Measurements from ENCODE around the gene WDR4.
"Not testable (repeated sequence)": the region's sequence is repeated elsewhere in the genome, so short reads cannot be mapped to it uniquely, and the experiment has no call there.

WDR4 gene

GRCh38 chr21:42840411-42841155, 38.8 kb downstream of the WDR4 start:
- no peak overlapping the region for H3K27ac Mint-ChIP-seq
- H3K4me3 Mint-ChIP-seq, result no peak overlapping the region
- H3K4me1 Mint-ChIP-seq, result no peaks in the 10 kb centered on the region
- no peaks in the 10 kb centered on the region for H3K27me3 Mint-ChIP-seq
- peaks cover 32% of the 10 kb centered on the region for H3K36me3 Mint-ChIP-seq
- no peaks in the 10 kb centered on the region for H3K9me3 Mint-ChIP-seq
- ATAC-seq, result no peak

GRCh38 chr21:42839271-42840231, 39.8 kb downstream of the WDR4 start:
- Mint-ChIP-seq H3K9me3 (no peaks in the 10 kb centered on the region), H3K4me1 (no peaks in the 10 kb centered on the region), H3K36me3 (peaks cover 21% of the 10 kb centered on the region), H3K27me3 (no peaks in the 10 kb centered on the region), H3K27ac (no peak overlapping the region), H3K4me3 (no peak overlapping the region)
- ATAC-seq, result no peak

GRCh38 chr21:42838212-42838690, 41.1 kb downstream of the WDR4 start:
- H3K4me1 Mint-ChIP-seq, H3K27ac Mint-ChIP-seq, ATAC-seq, H3K4me3 Mint-ChIP-seq, H3K9me3 Mint-ChIP-seq, H3K27me3 Mint-ChIP-seq: not testable (repeated sequence)
- H3K36me3 Mint-ChIP-seq, result peaks cover 14% of the 10 kb centered on the region

- no peaks in the 10 kb centered on the region for H3K27me3 Mint-ChIP-seq
- peaks cover 14% of the 10 kb centered on the region for H3K36me3 Mint-ChIP-seq
- H3K4me1 Mint-ChIP-seq, result peaks cover 13% of the 10 kb centered on the region
- no peak overlapping the region for H3K4me3 Mint-ChIP-seq
- no peak overlapping the region for H3K27ac Mint-ChIP-seq
- H3K9me3 Mint-ChIP-seq, result no peaks in the 10 kb centered on the region
- ATAC-seq, result no peak
Observed at GRCh38 chr21:42837421-42838211, 41.7 kb downstream of the WDR4 start.

GRCh38 chr21:42836767-42837301, 42.5 kb downstream of the WDR4 start:
- no peaks in the 10 kb centered on the region for H3K27me3 Mint-ChIP-seq
- H3K4me3 Mint-ChIP-seq, result no peak overlapping the region
- peaks cover 14% of the 10 kb centered on the region for H3K4me1 Mint-ChIP-seq
- H3K36me3 Mint-ChIP-seq, result peaks cover 14% of the 10 kb centered on the region
- ATAC-seq, result no peak
- no peak overlapping the region for H3K27ac Mint-ChIP-seq
- H3K9me3 Mint-ChIP-seq, result no peaks in the 10 kb centered on the region

GRCh38 chr21:42836402-42836666, 43.0 kb downstream of the WDR4 start:
- no peak overlapping the region for H3K4me3 Mint-ChIP-seq
- peaks cover 14% of the 10 kb centered on the region for H3K36me3 Mint-ChIP-seq
- no peak overlapping the region for H3K27ac Mint-ChIP-seq
- no peaks in the 10 kb centered on the region for H3K27me3 Mint-ChIP-seq
- H3K9me3 Mint-ChIP-seq, result no peaks in the 10 kb centered on the region
- no peak for ATAC-seq
- peaks cover 14% of the 10 kb centered on the region for H3K4me1 Mint-ChIP-seq

GRCh38 chr21:42835611-42836401, 43.5 kb downstream of the WDR4 start:
- Mint-ChIP-seq H3K27ac (no peak overlapping the region), H3K4me3 (no peak overlapping the region), H3K9me3 (no peaks in the 10 kb centered on the region), H3K36me3 (peaks cover 14% of the 10 kb centered on the region), H3K4me1 (peaks cover 14% of the 10 kb centered on the region), H3K27me3 (peaks cover 3% of the 10 kb centered on the region)
- ATAC-seq, result no peak

- Mint-ChIP-seq H3K27ac (no peak overlapping the region), H3K4me1 (peaks cover 14% of the 10 kb centered on the region), H3K4me3 (no peak overlapping the region), H3K27me3 (peaks cover 8% of the 10 kb centered on the region), H3K9me3 (no peaks in the 10 kb centered on the region), H3K36me3 (peaks cover 14% of the 10 kb centered on the region)
- no peak for ATAC-seq
Observed at GRCh38 chr21:42835211-42835610, 44.1 kb downstream of the WDR4 start.

- peaks cover 14% of the 10 kb centered on the region for H3K36me3 Mint-ChIP-seq
- ATAC-seq, result no peak
- no peaks in the 10 kb centered on the region for H3K9me3 Mint-ChIP-seq
- H3K4me1 Mint-ChIP-seq, result peaks cover 14% of the 10 kb centered on the region
- no peak overlapping the region for H3K4me3 Mint-ChIP-seq
- no peak overlapping the region for H3K27ac Mint-ChIP-seq
- H3K27me3 Mint-ChIP-seq, result peaks cover 8% of the 10 kb centered on the region
Observed at GRCh38 chr21:42834726-42835191, 44.6 kb downstream of the WDR4 start.

- Mint-ChIP-seq H3K9me3 (no peaks in the 10 kb centered on the region), H3K36me3 (peaks cover 8% of the 10 kb centered on the region)
- no peak for ATAC-seq
Observed at GRCh38 chr21:42833859-42834725, 45.2 kb downstream of the WDR4 start.

GRCh38 chr21:42833439-42833815, 45.9 kb downstream of the WDR4 start:
- Mint-ChIP-seq H3K4me1 (peaks cover 14% of the 10 kb centered on the region), H3K27me3 (peaks cover 12% of the 10 kb centered on the region), H3K9me3 (no peaks in the 10 kb centered on the region), H3K36me3 (peaks cover 6% of the 10 kb centered on the region), H3K4me3 (no peak overlapping the region), H3K27ac (peak overlapping the region; percentile 20)
- peak; percentile 84 for ATAC-seq

More at GRCh38 chr21:42833859-42834725, 45.2 kb downstream of the WDR4 start:
- peak overlapping the region; percentile 20 for H3K27ac Mint-ChIP-seq
- peaks cover 14% of the 10 kb centered on the region for H3K4me1 Mint-ChIP-seq
- no peak overlapping the region for H3K4me3 Mint-ChIP-seq
- H3K27me3 Mint-ChIP-seq, result peaks cover 8% of the 10 kb centered on the region

GRCh38 chr21:42832321-42832630, 47.1 kb downstream of the WDR4 start:
- H3K27ac Mint-ChIP-seq, H3K4me3 Mint-ChIP-seq, ATAC-seq, H3K9me3 Mint-ChIP-seq, H3K36me3 Mint-ChIP-seq: not testable (repeated sequence)
- peaks cover 14% of the 10 kb centered on the region for H3K4me1 Mint-ChIP-seq
- peaks cover 23% of the 10 kb centered on the region for H3K27me3 Mint-ChIP-seq

- ATAC-seq, result no peak
- Mint-ChIP-seq H3K9me3 (peaks cover 2% of the 10 kb centered on the region), H3K36me3 (no peaks in the 10 kb centered on the region), H3K4me3 (no peak overlapping the region), H3K27ac (no peak overlapping the region), H3K27me3 (peaks cover 31% of the 10 kb centered on the region), H3K4me1 (peaks cover 14% of the 10 kb centered on the region)
Observed at GRCh38 chr21:42830456-42831455, 48.6 kb downstream of the WDR4 start.

All from stimulated activated memory B cell treated with anti-CD40 and anti-IgM and Interleukin-4, amounts not matched to agents 10 μg/mL and 1 μg/mL and 100 μg/mL, for 72 hours (primary cell).